Vagina (tissue), 2 donors: ENCODE data around the gene MMP19. TPM values are rescaled to one million over a fixed set of nuclear protein-coding genes. Genes with fewer than 3 reads are reported as not detected.
A peak's percentile ranks its signal among the peaks of the same experiment; 100 is the strongest.

Source experiments
- DNase-seq, 2 donors: peaks; one replicate each; pipeline ENCODE4 v3.0.0-alpha.2; 2017; ENCODE audit errors: extremely low spot score in 2 of 2
- H3K27ac ChIP-seq: fragments of 200-600 bp; sonication (generic); one replicate; pipeline ENCODE4 v1.5.1; 2019
- H3K27me3 ChIP-seq: fragments of 200-600 bp; sonication (generic); one replicate; pipeline ENCODE4 v1.5.1; 2019
- H3K36me3 ChIP-seq, 2 donors: fragments of 200-600 bp; sonication (generic); one replicate each; pipeline ENCODE4 v1.5.1; 2017 to 2019
- H3K4me1 ChIP-seq: fragments of 200-600 bp; sonication (generic); one replicate; pipeline ENCODE4 v1.5.1; 2019
- H3K4me3 ChIP-seq, 2 donors: fragments of 200-600 bp; sonication (generic); 1 replicate in 1 of 2; 2 replicates in 1 of 2; pipeline ENCODE4 v1.5.1; 2016 to 2019
- H3K9me3 ChIP-seq: fragments of 200-600 bp; sonication (generic); one replicate; pipeline ENCODE4 v1.5.1; 2019
- POLR2A ChIP-seq, 2 donors: fragments of 450-650 bp; IDR thresholded peaks; one replicate each; pipeline ENCODE4 v1.6.1; 2017; ENCODE audit warnings: antibody characterized with exemption in 2 of 2, mild to moderate bottlenecking in 2 of 2, moderate library complexity in 2 of 2
- POLR2AphosphoS5 ChIP-seq, 2 donors: sonication (generic); formaldehyde crosslinking; IDR thresholded peaks; one replicate each; pipeline ENCODE4 v1.9.0; 2017; ENCODE audit warnings: antibody characterized with exemption in 2 of 2, mild to moderate bottlenecking in 2 of 2, low read depth in 1 of 2; ENCODE audit not compliant: insufficient read depth in 1 of 2
- intact Hi-C: fragments of 100-400 bp; cut with DNase I; formaldehyde crosslinking; loops from one replicate; pipeline ENCODE4 v1.15.1; 2023
- total RNA-seq: library from RNA; depleted of rRNA; stranded (reverse); fragments of >200 nt; gene quantifications from one replicate; pipeline ENCODE4 v1.2.3, GENCODE V29; 2016
- TF ChIP-seq, protein P1 (sequence below), 3 experiments: fragments of 450-650 bp in 2 of 3; fragments of 200-600 bp in 1 of 3; sonication (generic) in 1 of 3; IDR thresholded peaks; one replicate each; pipeline ENCODE4 v1.5.1; 2017 to 2019; ENCODE audit warnings: antibody characterized with exemption in 3 of 3, mild to moderate bottlenecking in 2 of 3, moderate library complexity in 2 of 3

Gene MMP19
- total RNA-seq, 1 donor from 2014 or later: 21.6 TPM

DNA sequence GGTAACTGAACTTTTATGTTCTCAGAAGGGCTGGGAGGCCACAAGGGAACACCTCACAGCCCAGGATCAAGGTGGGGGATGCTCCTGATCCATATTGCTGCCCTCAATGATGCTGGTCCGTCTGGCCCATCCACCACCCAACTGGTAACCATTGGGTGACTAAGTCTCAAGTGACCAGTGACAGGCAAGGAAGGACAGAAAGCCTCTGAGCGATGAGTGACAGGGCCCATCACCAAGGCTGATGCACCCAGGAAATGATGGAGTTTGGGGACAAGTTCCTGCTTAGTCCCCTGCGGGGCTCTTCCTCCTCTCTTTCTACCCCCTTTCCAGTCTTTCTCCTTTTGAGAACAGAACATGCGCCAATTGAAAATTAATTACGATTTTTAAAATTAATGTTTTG lies 2.6 kb upstream of the MMP19 start:
- no peaks in the 10 kb centered on the region for H3K27me3 ChIP-seq
- no peaks in the 10 kb centered on the region for H3K36me3 ChIP-seq
- no peak overlapping the region for H3K4me3 ChIP-seq
- peaks cover 26% of the 10 kb centered on the region for H3K4me1 ChIP-seq
- intact Hi-C loops: no loop called here
- DNase-seq: no peak
- no peaks in the 10 kb centered on the region for H3K9me3 ChIP-seq
- TF ChIP-seq POLR2AphosphoS5 (IDR thresholded peaks at IDR 0.05; ENCODE audit: insufficient read depth in 1 of 2, low read depth in 1 of 2): no peak
- H3K27ac ChIP-seq: peak overlapping the region; percentile 86

DNA sequence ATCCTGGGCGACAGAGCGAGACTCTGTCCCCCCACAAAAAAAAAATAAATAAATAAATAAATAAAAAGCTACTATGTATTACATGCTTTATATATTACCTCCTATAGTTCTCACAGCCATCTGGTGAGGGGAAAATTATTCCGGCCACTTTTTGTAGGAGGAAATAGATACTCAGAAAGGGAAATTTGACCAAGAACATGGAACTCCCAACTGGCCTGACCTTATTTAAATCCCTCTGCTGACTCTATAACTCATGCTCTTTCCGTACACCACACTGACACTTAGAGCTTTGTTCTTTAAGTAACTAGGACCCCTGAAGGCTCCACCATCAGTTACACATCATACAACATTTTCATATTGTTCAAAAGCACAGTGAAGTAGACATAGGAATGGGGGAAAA lies 2.2 kb upstream of the MMP19 start:
- TF ChIP-seq POLR2AphosphoS5 (IDR thresholded peaks at IDR 0.05; ENCODE audit: insufficient read depth in 1 of 2, low read depth in 1 of 2): no peak
- no peak for TF ChIP-seq POLR2A (IDR thresholded peaks at IDR 0.05)
- TF ChIP-seq, protein P1, sequence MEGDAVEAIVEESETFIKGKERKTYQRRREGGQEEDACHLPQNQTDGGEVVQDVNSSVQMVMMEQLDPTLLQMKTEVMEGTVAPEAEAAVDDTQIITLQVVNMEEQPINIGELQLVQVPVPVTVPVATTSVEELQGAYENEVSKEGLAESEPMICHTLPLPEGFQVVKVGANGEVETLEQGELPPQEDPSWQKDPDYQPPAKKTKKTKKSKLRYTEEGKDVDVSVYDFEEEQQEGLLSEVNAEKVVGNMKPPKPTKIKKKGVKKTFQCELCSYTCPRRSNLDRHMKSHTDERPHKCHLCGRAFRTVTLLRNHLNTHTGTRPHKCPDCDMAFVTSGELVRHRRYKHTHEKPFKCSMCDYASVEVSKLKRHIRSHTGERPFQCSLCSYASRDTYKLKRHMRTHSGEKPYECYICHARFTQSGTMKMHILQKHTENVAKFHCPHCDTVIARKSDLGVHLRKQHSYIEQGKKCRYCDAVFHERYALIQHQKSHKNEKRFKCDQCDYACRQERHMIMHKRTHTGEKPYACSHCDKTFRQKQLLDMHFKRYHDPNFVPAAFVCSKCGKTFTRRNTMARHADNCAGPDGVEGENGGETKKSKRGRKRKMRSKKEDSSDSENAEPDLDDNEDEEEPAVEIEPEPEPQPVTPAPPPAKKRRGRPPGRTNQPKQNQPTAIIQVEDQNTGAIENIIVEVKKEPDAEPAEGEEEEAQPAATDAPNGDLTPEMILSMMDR (IDR thresholded peaks at IDR 0.05): no peak
- no peak overlapping the region for H3K4me3 ChIP-seq
- intact Hi-C loops: no loop called here
- H3K36me3 ChIP-seq: no peaks in the 10 kb centered on the region
- no peak for DNase-seq
- peaks cover 26% of the 10 kb centered on the region for H3K4me1 ChIP-seq
- H3K9me3 ChIP-seq: no peaks in the 10 kb centered on the region
- H3K27me3 ChIP-seq: no peaks in the 10 kb centered on the region
- H3K27ac ChIP-seq: peak overlapping the region; percentile 86

DNA sequence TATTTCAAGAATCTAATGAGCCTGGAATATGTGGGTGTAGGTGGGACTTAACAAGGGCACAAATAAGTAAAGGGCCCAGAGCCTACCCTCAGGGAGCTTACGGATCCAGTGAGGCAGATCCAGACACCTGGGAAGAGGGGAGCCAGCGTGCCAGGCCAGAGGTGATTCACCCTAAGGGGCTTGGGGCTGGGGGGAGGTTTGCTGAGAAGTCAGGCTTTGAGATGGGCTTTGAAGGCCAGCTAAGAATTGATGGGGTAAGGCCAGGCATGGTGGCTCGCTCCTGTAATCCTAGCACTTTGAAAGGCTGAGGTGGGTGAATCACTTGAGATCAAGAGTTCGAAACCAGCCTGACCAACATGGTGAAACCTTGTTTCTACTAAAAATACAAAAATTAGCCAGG lies 695 bp upstream of the MMP19 start:
- intact Hi-C loops: no loop called here
- no peak overlapping the region for H3K4me3 ChIP-seq
- H3K27me3 ChIP-seq: no peaks in the 10 kb centered on the region
- H3K9me3 ChIP-seq: no peaks in the 10 kb centered on the region
- peaks cover 22% of the 10 kb centered on the region for H3K4me1 ChIP-seq
- DNase-seq: no peak
- no peaks in the 10 kb centered on the region for H3K36me3 ChIP-seq
- TF ChIP-seq POLR2A (IDR thresholded peaks at IDR 0.05) (no peak), POLR2AphosphoS5 (IDR thresholded peaks at IDR 0.05; ENCODE audit: insufficient read depth in 1 of 2, low read depth in 1 of 2) (no peak)
- TF ChIP-seq, protein P1 (IDR thresholded peaks at IDR 0.05): no peak
- H3K27ac ChIP-seq: peak overlapping the region; percentile 79

DNA sequence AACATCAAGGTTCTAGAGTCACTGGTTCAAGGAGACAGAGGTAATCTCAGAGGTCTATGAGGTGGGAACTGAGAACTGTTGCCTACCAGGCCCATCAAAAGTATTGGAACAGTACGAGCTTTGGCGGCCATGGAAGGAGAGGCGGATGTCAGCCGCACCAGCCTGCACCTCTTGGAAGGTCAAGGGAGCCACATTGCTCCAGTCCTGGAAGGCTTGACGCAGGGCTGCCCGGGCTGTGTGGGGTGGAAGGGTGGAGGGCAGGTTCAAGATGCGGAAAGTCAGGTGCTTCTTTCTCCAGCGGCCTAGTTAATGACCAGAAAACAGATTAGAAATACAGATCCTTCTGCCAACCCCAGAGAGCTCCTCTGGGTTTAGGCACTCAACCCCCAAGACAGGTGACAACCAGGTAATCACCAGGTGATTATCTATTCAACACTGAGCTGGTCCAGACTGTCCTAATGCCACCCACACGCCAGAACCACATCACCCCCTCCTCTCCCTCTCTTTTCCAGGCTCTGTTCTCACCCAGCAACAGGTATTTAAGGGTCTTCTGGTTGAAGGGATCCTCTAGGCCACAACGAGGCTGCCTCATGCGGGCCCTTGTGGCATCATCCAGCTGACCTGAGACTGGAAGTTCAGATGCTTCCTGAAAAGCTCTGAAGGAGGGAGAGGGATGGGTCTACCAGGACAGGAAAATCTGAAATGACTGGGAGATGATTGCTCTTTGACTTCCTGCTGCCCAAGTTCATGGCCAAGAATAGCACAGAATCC lies 2.0 kb downstream of the MMP19 start:
- no peak for DNase-seq
- Histone ChIP-seq H3K27ac (no peak overlapping the region), H3K9me3 (no peaks in the 10 kb centered on the region), H3K4me3 (no peak overlapping the region), H3K4me1 (peaks cover 16% of the 10 kb centered on the region), H3K27me3 (no peaks in the 10 kb centered on the region), H3K36me3 (no peaks in the 10 kb centered on the region)
- intact Hi-C loops: no loop called here
- TF ChIP-seq, protein P1 (IDR thresholded peaks at IDR 0.05): no peak
- TF ChIP-seq POLR2A (IDR thresholded peaks at IDR 0.05): no peak
- TF ChIP-seq POLR2AphosphoS5 (IDR thresholded peaks at IDR 0.05; ENCODE audit: insufficient read depth in 1 of 2, low read depth in 1 of 2): no peak

DNA sequence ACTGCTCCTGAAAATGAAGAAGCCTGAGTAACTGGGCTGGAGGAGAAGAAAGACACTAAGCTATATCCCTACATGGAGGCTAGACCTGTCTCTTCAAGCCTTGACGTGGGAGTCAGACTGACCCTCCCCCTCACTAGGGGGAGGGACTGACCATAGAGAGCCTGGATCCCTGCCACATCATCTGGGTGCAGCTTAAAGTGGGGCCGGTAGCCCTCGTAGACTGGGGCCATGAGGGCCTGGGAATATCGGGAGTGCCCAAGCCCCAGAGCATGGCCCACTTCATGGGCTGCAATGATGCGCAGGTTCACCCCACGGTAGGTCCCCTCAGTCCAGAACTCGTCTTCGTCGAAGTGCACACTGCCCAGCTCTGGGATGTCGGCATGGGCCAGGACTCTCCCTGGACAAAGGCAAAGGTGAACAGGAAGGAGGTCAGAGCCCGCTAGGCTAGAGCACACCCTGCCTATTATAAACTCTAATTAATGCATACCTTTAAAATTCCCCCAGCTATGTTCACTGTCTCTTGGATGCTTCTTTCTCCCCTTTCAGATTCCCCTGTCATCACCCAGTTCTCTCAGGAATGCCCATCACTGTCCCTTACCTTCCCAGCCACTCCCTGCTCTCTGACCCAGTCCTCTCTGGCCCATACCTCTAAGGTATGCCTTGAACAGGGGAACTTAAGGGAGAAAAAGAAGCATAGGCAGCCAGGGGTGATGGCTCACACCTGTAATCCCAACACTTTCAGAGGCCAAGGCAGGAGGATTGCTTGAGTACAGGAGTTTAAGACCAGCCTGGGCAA lies 3.2 kb downstream of the MMP19 start:
- no peak for DNase-seq
- no peak for TF ChIP-seq POLR2A (IDR thresholded peaks at IDR 0.05)
- no peak for TF ChIP-seq POLR2AphosphoS5 (IDR thresholded peaks at IDR 0.05; ENCODE audit: insufficient read depth in 1 of 2, low read depth in 1 of 2)
- TF ChIP-seq, protein P1 (IDR thresholded peaks at IDR 0.05): no peak
- no peak overlapping the region for H3K4me3 ChIP-seq
- H3K9me3 ChIP-seq: no peaks in the 10 kb centered on the region
- H3K27me3 ChIP-seq: no peaks in the 10 kb centered on the region
- H3K27ac ChIP-seq: no peak overlapping the region
- no peaks in the 10 kb centered on the region for H3K36me3 ChIP-seq
- intact Hi-C loops: no loop called here
- H3K4me1 ChIP-seq: peaks cover 16% of the 10 kb centered on the region
